Embryonic facial prominence (tissue), 1 donor: ENCODE data around the gene MLEC.

Experiments
- DNase-seq: peaks from one replicate; pipeline ENCODE4 v3.0.0-alpha.2; 2016; ENCODE audit errors: extremely low spot score

Gene MLEC

GRCh38 chr12:120686690-120687577, at the start of gene MLEC:
MLEC (plus strand) TSS chr12:120687149; CDS start chr12:120687297, 148 bp downstream.
- DNase-seq = peak; percentile 93

- no peak for DNase-seq
Measured at GRCh38 chr12:120639771-120640721, 46.9 kb upstream of the MLEC start, which contains the start of gene CABP1. CABP1 (plus strand) TSS chr12:120640626; CDS start chr12:120640686, 60 bp downstream.

- no peak for DNase-seq
Measured at GRCh38 chr12:120640861-120641833, 45.8 kb upstream of the MLEC start.

- DNase-seq = no peak
Measured at GRCh38 chr12:120642121-120642520, 44.8 kb upstream of the MLEC start.

GRCh38 chr12:120642826-120643225, 44.1 kb upstream of the MLEC start:
- DNase-seq = no peak

GRCh38 chr12:120643574-120643973, 43.4 kb upstream of the MLEC start:
- DNase-seq = no peak

GRCh38 chr12:120646044-120646443, 40.9 kb upstream of the MLEC start:
- DNase-seq = no peak

- no peak for DNase-seq
Measured at GRCh38 chr12:120647375-120647755, 39.6 kb upstream of the MLEC start.

- DNase-seq = no peak
Measured at GRCh38 chr12:120649442-120650232, 37.3 kb upstream of the MLEC start.

GRCh38 chr12:120650233-120650690, 36.7 kb upstream of the MLEC start:
- no peak for DNase-seq

GRCh38 chr12:120651821-120652220, 35.1 kb upstream of the MLEC start:
- no peak for DNase-seq

GRCh38 chr12:120652656-120653435, 34.1 kb upstream of the MLEC start:
- no peak for DNase-seq

GRCh38 chr12:120653611-120654010, 33.3 kb upstream of the MLEC start:
- no peak for DNase-seq

GRCh38 chr12:120654656-120655055, 32.3 kb upstream of the MLEC start:
- DNase-seq = no peak

- no peak for DNase-seq
Measured at GRCh38 chr12:120656008-120656407, 30.9 kb upstream of the MLEC start.

GRCh38 chr12:120658286-120659150, 28.4 kb upstream of the MLEC start:
- no peak for DNase-seq

- DNase-seq = no peak
Measured at GRCh38 chr12:120659151-120659525, 27.8 kb upstream of the MLEC start.

GRCh38 chr12:120661432-120661831, 25.5 kb upstream of the MLEC start:
- DNase-seq = no peak

- no peak for DNase-seq
Measured at GRCh38 chr12:120662879-120663278, 24.1 kb upstream of the MLEC start.
